Type B pancreatic cell (in vitro differentiated cells): Measurements from ENCODE around the gene SMG6. TPM values are rescaled to one million over a fixed set of nuclear protein-coding genes. Genes with fewer than 3 reads are reported as not detected.

Experiments used
- DNase-seq: peaks from one replicate; pipeline ENCODE4 v3.0.0; 2021; ENCODE audit warnings: mixed read lengths; ENCODE audit not compliant: unreplicated experiment; ENCODE audit errors: extremely low spot score
- H3K27ac Mint-ChIP-seq: 2 replicates; pipeline ENCODE4 v1.8.0; 2021; ENCODE audit warnings: mild to moderate bottlenecking, mixed read lengths
- H3K27me3 Mint-ChIP-seq: 2 replicates; pipeline ENCODE4 v1.8.0; 2021; ENCODE audit warnings: mixed read lengths
- H3K36me3 Mint-ChIP-seq: 2 replicates; pipeline ENCODE4 v1.8.0; 2021; ENCODE audit warnings: mixed read lengths
- H3K4me1 Mint-ChIP-seq: one replicate; pipeline ENCODE4 v1.8.0; 2021; ENCODE audit warnings: mixed read lengths; ENCODE audit not compliant: unreplicated experiment
- H3K4me3 Mint-ChIP-seq: 2 replicates; pipeline ENCODE4 v1.8.0; 2021; ENCODE audit warnings: mild to moderate bottlenecking, mixed read lengths
- H3K9me3 Mint-ChIP-seq: 2 replicates; pipeline ENCODE4 v1.8.0; 2021; ENCODE audit warnings: mixed read lengths
- CTCF ChIP-seq: fragments of 200-600 bp; sonication (generic); conservative IDR thresholded peaks from 2 replicates; pipeline ENCODE4 v1.5.0; 2021; ENCODE audit warnings: antibody characterized with exemption, mild to moderate bottlenecking
- total RNA-seq: library from RNA; stranded (reverse); gene quantifications from 2 replicates; pipeline ENCODE4 v1.2.1, GENCODE V29; 2021; ENCODE audit warnings: low replicate concordance

The SMG6 gene
- total RNA-seq, 1 donor from 2014 or later: 39.0 TPM

GRCh38 chr17:2244545-2245525, 58.8 kb downstream of the SMG6 start:
- H3K27ac Mint-ChIP-seq: no peak overlapping the region

GRCh38 chr17:2243953-2244352, 59.6 kb downstream of the SMG6 start:
- TF ChIP-seq CTCF: no peak
- Mint-ChIP-seq H3K27me3 (no peaks in the 10 kb centered on the region), H3K9me3 (no peaks in the 10 kb centered on the region), H3K4me3 (no peak overlapping the region), H3K4me1 (peaks cover 9% of the 10 kb centered on the region), H3K27ac (no peak overlapping the region), H3K36me3 (peaks cover 26% of the 10 kb centered on the region)
- no peak for DNase-seq

More at GRCh38 chr17:2244545-2245525, 58.8 kb downstream of the SMG6 start:
- Mint-ChIP-seq H3K4me1 (peaks cover 9% of the 10 kb centered on the region), H3K4me3 (no peak overlapping the region), H3K36me3 (peaks cover 35% of the 10 kb centered on the region), H3K9me3 (no peaks in the 10 kb centered on the region), H3K27me3 (no peaks in the 10 kb centered on the region)
- DNase-seq: peak; percentile 84
- peak; percentile 94 for TF ChIP-seq CTCF

GRCh38 chr17:2241823-2242222, 61.8 kb downstream of the SMG6 start:
- no peak for DNase-seq
- Mint-ChIP-seq H3K4me1 (peaks cover 20% of the 10 kb centered on the region), H3K27ac (no peak overlapping the region), H3K36me3 (peaks cover 22% of the 10 kb centered on the region), H3K27me3 (no peaks in the 10 kb centered on the region), H3K4me3 (no peak overlapping the region), H3K9me3 (no peaks in the 10 kb centered on the region)
- TF ChIP-seq CTCF: no peak

- Mint-ChIP-seq H3K4me1 (peaks cover 26% of the 10 kb centered on the region), H3K4me3 (no peak overlapping the region), H3K9me3 (no peaks in the 10 kb centered on the region), H3K27ac (no peak overlapping the region), H3K27me3 (no peaks in the 10 kb centered on the region), H3K36me3 (peaks cover 28% of the 10 kb centered on the region)
- no peak for DNase-seq
- TF ChIP-seq CTCF: no peak
These were observed 63.0 kb downstream of the SMG6 start for GRCh38 chr17:2240541-2240940.

GRCh38 chr17:2239882-2240430, 63.6 kb downstream of the SMG6 start:
- Mint-ChIP-seq H3K27me3 (no peaks in the 10 kb centered on the region), H3K9me3 (no peaks in the 10 kb centered on the region), H3K27ac (no peak overlapping the region), H3K4me1 (peaks cover 32% of the 10 kb centered on the region), H3K4me3 (no peak overlapping the region), H3K36me3 (peaks cover 28% of the 10 kb centered on the region)
- TF ChIP-seq CTCF: no peak
- DNase-seq: no peak
